NCI-H2029 (cell line): ENCODE measurements around the gene PXMP4.
A peak's percentile ranks its signal among the peaks of the same experiment; 100 is the strongest.

ENCODE experiments used
- DNase-seq: peaks from one replicate; lab custom pipeline; 2025; lab: John Stamatoyannopoulos, UW

The PXMP4 gene

DNA sequence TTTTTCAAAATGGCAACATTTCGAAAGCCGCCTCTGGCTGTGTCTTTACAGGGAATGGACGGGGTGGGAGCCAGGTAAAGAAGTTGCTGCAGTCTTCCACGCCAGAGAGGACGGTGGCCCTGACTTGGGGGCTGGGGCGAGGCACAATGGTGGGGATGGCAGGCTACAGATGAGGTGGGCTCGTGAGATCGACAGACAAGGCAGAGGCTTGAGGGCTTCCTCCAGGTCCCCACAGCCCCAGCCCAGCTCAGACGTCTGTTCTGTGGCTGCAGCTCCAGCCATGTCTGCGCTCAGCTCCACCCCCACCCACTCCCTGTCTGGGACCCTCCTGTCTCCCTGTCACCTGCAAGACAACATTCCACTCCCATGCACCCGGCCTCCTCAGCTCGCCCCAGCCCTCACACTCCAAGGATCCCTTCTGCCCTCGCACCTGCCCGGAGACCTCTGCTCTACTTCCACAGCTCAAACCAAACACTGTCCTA lies 65.4 kb downstream of the PXMP4 start:
- DNase-seq: no peak

DNA sequence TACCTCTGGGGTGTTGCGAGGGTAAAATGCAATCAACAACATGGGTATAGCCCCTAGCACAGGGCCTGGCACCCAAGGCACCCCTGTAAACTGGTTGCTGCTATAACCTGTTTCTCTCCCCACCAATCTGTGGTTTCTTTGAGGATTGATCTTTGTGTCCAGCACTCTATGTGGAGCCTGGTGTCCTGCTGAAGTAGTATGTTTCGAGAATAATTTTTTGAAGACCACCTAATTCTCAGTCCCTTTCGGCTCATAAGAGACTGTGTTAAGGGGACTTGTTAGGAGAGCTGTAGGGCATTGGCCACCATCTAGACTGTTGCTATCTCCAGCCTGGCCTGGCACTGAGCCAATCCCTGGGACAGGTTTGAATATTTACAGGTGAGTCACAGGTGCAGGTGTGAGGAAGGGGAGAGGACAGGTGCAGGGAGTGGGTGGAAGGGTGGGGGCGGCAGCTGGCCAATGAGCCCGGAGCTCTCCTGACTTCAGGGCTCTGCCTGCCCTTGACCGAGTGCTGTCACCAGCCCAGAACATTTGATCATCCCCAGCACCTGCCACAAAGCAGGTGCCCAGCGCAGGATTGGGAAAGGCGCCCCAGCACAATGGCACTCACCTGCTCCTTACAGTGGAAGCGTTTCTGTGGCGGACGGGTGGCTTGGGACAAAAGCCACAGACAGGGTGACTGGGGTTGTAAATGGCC lies 66.1 kb downstream of the PXMP4 start:
- DNase-seq: peak; percentile 98

- DNase-seq: peak; percentile 76
Observed at GRCh38 chr20:33653218-33653899, 66.8 kb downstream of the PXMP4 start.
